GM12878 (cell line): Measurements from ENCODE around the gene PRRC2B. TPM values are rescaled to one million over a fixed set of nuclear protein-coding genes. Genes with fewer than 3 reads are reported as not detected.
A peak's percentile ranks its signal among the peaks of the same experiment; 100 is the strongest.

Experiments
- ATF7 ChIP-seq: fragments of 450-650 bp; IDR thresholded peaks from 2 replicates; pipeline ENCODE4 v1.6.1; 2016; ENCODE audit warnings: low read depth, mild to moderate bottlenecking
- BRCA1 ChIP-seq: IDR thresholded peaks from 2 replicates; pipeline ENCODE4 v1.6.1; 2011; ENCODE audit warnings: low read depth, low read length, improper control_type of control experiment
- CBX3 ChIP-seq: fragments of 200-600 bp; sonication (generic); IDR thresholded peaks from 2 replicates; pipeline ENCODE4 v1.6.1; 2016; ENCODE audit warnings: low read depth, borderline replicate concordance
- CREB1 ChIP-seq: IDR thresholded peaks from 2 replicates; pipeline ENCODE4 v1.6.1; 2012; ENCODE audit warnings: low read depth, mild to moderate bottlenecking, inconsistent platforms
- DPF2 ChIP-seq: fragments of 450-650 bp; IDR thresholded peaks from 2 replicates; pipeline ENCODE4 v1.6.1; 2017; ENCODE audit warnings: mild to moderate bottlenecking
- JUNB ChIP-seq: IDR thresholded peaks from 2 replicates; pipeline ENCODE4 v1.6.1; 2016; ENCODE audit warnings: antibody characterized with exemption, mild to moderate bottlenecking
- MYC ChIP-seq: IDR thresholded peaks from 2 replicates; pipeline ENCODE4 v1.6.1; 2011; ENCODE audit warnings: mild to moderate bottlenecking, low read length, moderate library complexity, inconsistent platforms; ENCODE audit not compliant: insufficient read depth, insufficient replicate concordance, insufficient read length, severe bottlenecking
- NBN ChIP-seq: fragments of 450-650 bp; IDR thresholded peaks from 2 replicates; pipeline ENCODE4 v1.6.1; 2016
- NFIC ChIP-seq: IDR thresholded peaks from 2 replicates; pipeline ENCODE4 v1.6.1; 2012; ENCODE audit warnings: low read depth, mild to moderate bottlenecking, inconsistent platforms, low read length, moderate library complexity
- NR2C2 ChIP-seq: IDR thresholded peaks from 2 replicates; pipeline ENCODE4 v1.6.1; 2011; ENCODE audit warnings: borderline replicate concordance, low read depth; ENCODE audit not compliant: control insufficient read depth, insufficient read length
- NRF1 ChIP-seq: conservative IDR thresholded peaks from 2 replicates; pipeline ENCODE4 v1.6.1; 2011; ENCODE audit warnings: mild to moderate bottlenecking, low read depth, low read length, improper control_type of control experiment
- PAX8 ChIP-seq: fragments of 450-650 bp; IDR thresholded peaks from 2 replicates; pipeline ENCODE4 v1.6.1; 2017; ENCODE audit warnings: mild to moderate bottlenecking, moderate library complexity
- POLR2A ChIP-seq: IDR thresholded peaks from 2 replicates; pipeline ENCODE4 v1.6.1; 2011; ENCODE audit warnings: low read depth, mild to moderate bottlenecking, low read length
- RCOR1 ChIP-seq: conservative IDR thresholded peaks from 2 replicates; pipeline ENCODE4 v1.6.1; 2012; ENCODE audit warnings: low read depth, low read length, improper control_type of control experiment
- SIN3A ChIP-seq: IDR thresholded peaks from 2 replicates; pipeline ENCODE4 v1.6.1; 2012; ENCODE audit warnings: low read depth, low read length, improper control_type of control experiment
- SMAD1 ChIP-seq: fragments of 450-650 bp; IDR thresholded peaks from 2 replicates; pipeline ENCODE4 v1.6.1; 2018; ENCODE audit warnings: mild to moderate bottlenecking, low read depth; ENCODE audit not compliant: partially characterized antibody
- SMC3 ChIP-seq: IDR thresholded peaks from 2 replicates; pipeline ENCODE4 v1.6.1; 2011; ENCODE audit warnings: low read length, improper control_type of control experiment, borderline replicate concordance
- STAT1 ChIP-seq: fragments of 450-650 bp; conservative IDR thresholded peaks from 2 replicates; pipeline ENCODE4 v1.6.1; 2014; ENCODE audit warnings: antibody characterized with exemption, mild to moderate bottlenecking
- WRNIP1 ChIP-seq: IDR thresholded peaks from 2 replicates; pipeline ENCODE4 v1.6.1; 2011; ENCODE audit warnings: low read depth, low read length, improper control_type of control experiment, borderline replicate concordance
- ZBTB33 ChIP-seq: fragments of 450-650 bp; IDR thresholded peaks from 2 replicates; pipeline ENCODE4 v1.6.1; 2017; ENCODE audit warnings: mild to moderate bottlenecking
- ZNF207 ChIP-seq: fragments of 450-650 bp; IDR thresholded peaks from 2 replicates; pipeline ENCODE4 v1.6.1; 2014; ENCODE audit warnings: antibody characterized with exemption, mild to moderate bottlenecking, borderline replicate concordance
- ZZZ3 ChIP-seq: IDR thresholded peaks from 2 replicates; pipeline ENCODE4 v1.6.1; 2011; ENCODE audit warnings: low read depth; ENCODE audit not compliant: control insufficient read depth, insufficient read length
- polyA plus RNA-seq, 11 experiments: library from polyadenylated mRNA; depleted of rRNA in 4 of 11; unstranded in 6 of 11; stranded (reverse) in 5 of 11; fragments of >200 nt; fragmentation: Nextera tagmentation in 4 of 11; fragmentation: Illumina TruSeq in 1 of 11; extraction: Ambion mirVana in 4 of 11; extraction: Trizol in 1 of 11; gene quantifications; 1 replicate in 1 of 11; 2 replicates in 10 of 11; pipeline versions ENCODE4 v1.2.1 to v1.2.3, GENCODE V29; 2011 to 2016; ENCODE audit warnings: inconsistent platforms in 2 of 11, missing spikeins in 2 of 11, low read depth in 1 of 11
- total RNA-seq, 4 experiments: library from RNA; depleted of rRNA in 3 of 4; stranded (reverse); fragments of >200 nt in 3 of 4; fragmentation: Illumina TruSeq in 1 of 4; extraction: Trizol in 1 of 4; gene quantifications; 2 replicates each; pipeline versions ENCODE4 v1.2.1 to v1.2.3, GENCODE V29; 2013 to 2021
- TF ChIP-seq, protein P1 (sequence below): fragments of 450-650 bp; IDR thresholded peaks from 2 replicates; pipeline ENCODE4 v1.6.1; 2017; ENCODE audit warnings: mild to moderate bottlenecking, moderate library complexity
- TF ChIP-seq, protein P2 (sequence below): IDR thresholded peaks from 2 replicates; pipeline ENCODE4 v1.6.1; 2012; ENCODE audit warnings: low read depth, low read length, improper control_type of control experiment

Gene PRRC2B
- total and polyA plus RNA-seq, 10 of the 15 experiments (the other 5 are each of a cell fraction or from before 2014, with no cell fraction given): 0.84 to 155 (median 28.7) TPM

DNA sequence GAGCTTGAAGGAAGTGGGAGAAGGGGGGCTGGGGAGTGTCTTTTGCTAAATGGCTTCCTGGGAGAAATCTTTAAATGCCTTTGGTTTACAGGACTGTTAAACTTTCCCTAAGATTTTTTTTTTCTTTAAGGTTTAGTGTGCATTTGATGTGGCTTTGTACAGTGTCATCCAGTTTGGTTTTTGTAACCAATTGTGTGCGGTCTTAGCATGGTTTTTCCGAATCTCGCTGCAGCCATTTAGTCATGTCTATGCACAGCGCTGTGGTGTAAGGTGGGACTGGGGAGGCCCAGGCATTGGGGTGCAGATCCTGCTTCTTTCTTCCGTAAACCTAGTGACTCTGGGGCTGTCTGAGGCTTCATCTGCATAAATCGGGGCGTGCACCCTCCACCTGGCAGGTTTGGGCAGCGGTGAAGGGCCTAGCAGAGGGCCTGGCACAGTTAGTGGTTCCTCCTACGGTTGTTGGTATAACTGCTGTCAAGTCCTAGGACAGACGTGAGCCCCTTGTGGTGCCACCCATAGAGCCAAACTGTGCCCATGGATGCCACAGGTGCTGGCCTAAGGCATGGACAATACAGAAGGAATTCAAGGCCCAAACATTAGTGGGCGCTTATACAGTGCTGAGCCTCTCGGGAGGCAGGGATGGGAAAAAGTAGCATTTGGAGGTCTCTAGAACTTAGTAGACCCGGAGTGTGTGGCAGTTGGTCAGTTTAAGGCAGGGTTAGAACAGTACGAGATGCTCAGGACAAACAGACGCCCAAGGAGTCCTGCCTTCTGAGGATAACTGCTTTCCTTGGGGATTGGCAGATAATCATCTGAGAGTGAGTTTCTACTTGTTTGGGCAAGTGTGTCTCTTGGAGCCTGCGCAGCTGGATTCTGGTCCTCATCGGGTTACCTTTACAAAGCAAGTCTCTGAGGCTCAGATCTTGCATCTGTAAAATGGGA lies 1.5 kb downstream of the PRRC2B start (continued):
- TF ChIP-seq JUNB (no peak), NBN (peak; percentile 25; the same call in 1 of the 2 replicates), NR2C2 (no peak), CREB1 (no peak), SMAD1 (no peak), STAT1 (no peak), ZBTB33 (no peak), WRNIP1 (no peak), MYC (no peak), CBX3 (no peak), ZZZ3 (no peak), BRCA1 (no peak), ATF7 (no peak), PAX8 (no peak), SIN3A (peak; percentile 65), NRF1 (no peak), SMC3 (no peak), ZNF207 (no peak), NFIC (peak; percentile 56; the same call in 1 of the 2 replicates), DPF2 (no peak), RCOR1 (no peak), POLR2A (peak; percentile 65)
- TF ChIP-seq, protein P1, sequence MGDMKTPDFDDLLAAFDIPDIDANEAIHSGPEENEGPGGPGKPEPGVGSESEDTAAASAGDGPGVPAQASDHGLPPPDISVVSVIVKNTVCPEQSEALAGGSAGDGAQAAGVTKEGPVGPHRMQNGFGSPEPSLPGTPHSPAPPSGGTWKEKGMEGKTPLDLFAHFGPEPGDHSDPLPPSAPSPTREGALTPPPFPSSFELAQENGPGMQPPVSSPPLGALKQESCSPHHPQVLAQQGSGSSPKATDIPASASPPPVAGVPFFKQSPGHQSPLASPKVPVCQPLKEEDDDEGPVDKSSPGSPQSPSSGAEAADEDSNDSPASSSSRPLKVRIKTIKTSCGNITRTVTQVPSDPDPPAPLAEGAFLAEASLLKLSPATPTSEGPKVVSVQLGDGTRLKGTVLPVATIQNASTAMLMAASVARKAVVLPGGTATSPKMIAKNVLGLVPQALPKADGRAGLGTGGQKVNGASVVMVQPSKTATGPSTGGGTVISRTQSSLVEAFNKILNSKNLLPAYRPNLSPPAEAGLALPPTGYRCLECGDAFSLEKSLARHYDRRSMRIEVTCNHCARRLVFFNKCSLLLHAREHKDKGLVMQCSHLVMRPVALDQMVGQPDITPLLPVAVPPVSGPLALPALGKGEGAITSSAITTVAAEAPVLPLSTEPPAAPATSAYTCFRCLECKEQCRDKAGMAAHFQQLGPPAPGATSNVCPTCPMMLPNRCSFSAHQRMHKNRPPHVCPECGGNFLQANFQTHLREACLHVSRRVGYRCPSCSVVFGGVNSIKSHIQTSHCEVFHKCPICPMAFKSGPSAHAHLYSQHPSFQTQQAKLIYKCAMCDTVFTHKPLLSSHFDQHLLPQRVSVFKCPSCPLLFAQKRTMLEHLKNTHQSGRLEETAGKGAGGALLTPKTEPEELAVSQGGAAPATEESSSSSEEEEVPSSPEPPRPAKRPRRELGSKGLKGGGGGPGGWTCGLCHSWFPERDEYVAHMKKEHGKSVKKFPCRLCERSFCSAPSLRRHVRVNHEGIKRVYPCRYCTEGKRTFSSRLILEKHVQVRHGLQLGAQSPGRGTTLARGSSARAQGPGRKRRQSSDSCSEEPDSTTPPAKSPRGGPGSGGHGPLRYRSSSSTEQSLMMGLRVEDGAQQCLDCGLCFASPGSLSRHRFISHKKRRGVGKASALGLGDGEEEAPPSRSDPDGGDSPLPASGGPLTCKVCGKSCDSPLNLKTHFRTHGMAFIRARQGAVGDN: no peak
- TF ChIP-seq, protein P2, sequence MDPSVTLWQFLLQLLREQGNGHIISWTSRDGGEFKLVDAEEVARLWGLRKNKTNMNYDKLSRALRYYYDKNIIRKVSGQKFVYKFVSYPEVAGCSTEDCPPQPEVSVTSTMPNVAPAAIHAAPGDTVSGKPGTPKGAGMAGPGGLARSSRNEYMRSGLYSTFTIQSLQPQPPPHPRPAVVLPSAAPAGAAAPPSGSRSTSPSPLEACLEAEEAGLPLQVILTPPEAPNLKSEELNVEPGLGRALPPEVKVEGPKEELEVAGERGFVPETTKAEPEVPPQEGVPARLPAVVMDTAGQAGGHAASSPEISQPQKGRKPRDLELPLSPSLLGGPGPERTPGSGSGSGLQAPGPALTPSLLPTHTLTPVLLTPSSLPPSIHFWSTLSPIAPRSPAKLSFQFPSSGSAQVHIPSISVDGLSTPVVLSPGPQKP: no peak
